Measurements from ENCODE around the gene TMEM131L.

GRCh38 chr4:153507310-153508073, 41.3 kb downstream of the TMEM131L start:
- TF ChIP-seq POLR2AphosphoS5 (IDR thresholded peaks at IDR 0.05) (peak in 1 of 3 donors; percentile 45), POLR2A (IDR thresholded peaks at IDR 0.05) (no peak)
